ENCODE data around the gene GOT1. TPM values are rescaled to one million over a fixed set of nuclear protein-coding genes. Genes with fewer than 3 reads are reported as not detected.

The GOT1 gene
- total and polyA plus RNA-seq, 2 donors from 2014 or later: 73.2 to 241 TPM

DNA sequence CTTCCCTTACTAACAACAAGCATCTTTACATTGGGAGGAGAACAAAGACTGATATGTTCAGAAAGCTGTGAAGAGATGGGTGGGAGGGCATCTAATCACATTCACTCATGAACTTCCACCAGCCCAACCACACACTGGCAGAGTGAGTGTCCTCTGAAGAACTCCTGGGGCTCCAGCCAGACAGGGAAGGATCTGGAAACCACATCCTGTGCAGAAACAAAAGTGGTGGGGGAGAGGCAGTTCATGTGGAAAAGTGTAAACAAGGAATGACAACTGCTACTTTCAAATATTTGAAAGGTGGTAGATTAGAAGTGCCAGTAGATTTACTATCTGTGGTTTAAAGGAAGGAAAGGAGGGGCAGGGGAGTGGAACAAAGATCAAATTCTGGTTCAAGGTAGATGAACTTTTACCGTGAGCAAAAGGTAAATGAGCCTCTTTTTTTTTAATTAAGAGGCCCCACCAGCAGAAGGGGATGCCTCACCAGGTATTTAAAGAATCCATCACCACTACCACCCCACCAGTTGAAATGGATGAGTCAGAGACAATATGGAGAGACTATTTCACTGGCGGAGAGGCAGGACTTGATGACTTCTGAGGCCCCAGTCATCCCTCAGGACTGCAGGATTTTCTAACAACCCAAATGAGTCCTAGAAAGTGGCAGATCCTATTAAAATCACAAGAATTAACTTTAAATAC is 34.5 kb downstream of the GOT1 start:
- Histone ChIP-seq H3K9ac (ENCODE audit: low read length in 3 of 3) (no peak overlapping the region), H3K9me3 (ENCODE audit: control insufficient read depth in 2 of 3, insufficient read depth in 1 of 3, low read length in 3 of 3) (no peaks in the 10 kb centered on the region), H3K36me3 (ENCODE audit: control insufficient read depth in 2 of 3, insufficient read depth in 3 of 3, low read length in 3 of 3) (peaks cover 3 to 47% (median 21%) of the 10 kb centered on the region in 3 donors), H3K27ac (ENCODE audit: low read depth in 2 of 2, low read length in 2 of 2) (no peak overlapping the region), H3K27me3 (ENCODE audit: control insufficient read depth, insufficient read depth, low read length) (no peaks in the 10 kb centered on the region), H3K4me1 (ENCODE audit: control insufficient read depth in 2 of 3, insufficient read depth in 2 of 3, low read depth in 1 of 3, low read length in 3 of 3) (peaks cover 0 to 2% (median 0%) of the 10 kb centered on the region in 3 donors), H3K4me3 (ENCODE audit: low read length in 3 of 3) (no peak overlapping the region)
- intact Hi-C loops (cut with DNase I): no loop called here
- TF ChIP-seq, protein P1, sequence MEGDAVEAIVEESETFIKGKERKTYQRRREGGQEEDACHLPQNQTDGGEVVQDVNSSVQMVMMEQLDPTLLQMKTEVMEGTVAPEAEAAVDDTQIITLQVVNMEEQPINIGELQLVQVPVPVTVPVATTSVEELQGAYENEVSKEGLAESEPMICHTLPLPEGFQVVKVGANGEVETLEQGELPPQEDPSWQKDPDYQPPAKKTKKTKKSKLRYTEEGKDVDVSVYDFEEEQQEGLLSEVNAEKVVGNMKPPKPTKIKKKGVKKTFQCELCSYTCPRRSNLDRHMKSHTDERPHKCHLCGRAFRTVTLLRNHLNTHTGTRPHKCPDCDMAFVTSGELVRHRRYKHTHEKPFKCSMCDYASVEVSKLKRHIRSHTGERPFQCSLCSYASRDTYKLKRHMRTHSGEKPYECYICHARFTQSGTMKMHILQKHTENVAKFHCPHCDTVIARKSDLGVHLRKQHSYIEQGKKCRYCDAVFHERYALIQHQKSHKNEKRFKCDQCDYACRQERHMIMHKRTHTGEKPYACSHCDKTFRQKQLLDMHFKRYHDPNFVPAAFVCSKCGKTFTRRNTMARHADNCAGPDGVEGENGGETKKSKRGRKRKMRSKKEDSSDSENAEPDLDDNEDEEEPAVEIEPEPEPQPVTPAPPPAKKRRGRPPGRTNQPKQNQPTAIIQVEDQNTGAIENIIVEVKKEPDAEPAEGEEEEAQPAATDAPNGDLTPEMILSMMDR (IDR thresholded peaks at IDR 0.05; ENCODE audit: borderline replicate concordance, extremely low read depth, insufficient read depth): no peak
- no peak for FAIRE-seq
- DNase-seq: peak in 3 of 5 donors; percentile 47 to 66 (median 63)

GRCh38 chr10:99394761-99395386 is 35.5 kb downstream of the GOT1 start:
- Histone ChIP-seq H3K27me3 (ENCODE audit: control insufficient read depth, insufficient read depth, low read length) (no peaks in the 10 kb centered on the region), H3K36me3 (ENCODE audit: control insufficient read depth in 2 of 3, insufficient read depth in 3 of 3, low read length in 3 of 3) (peaks cover 3 to 36% (median 21%) of the 10 kb centered on the region in 3 donors), H3K9me3 (ENCODE audit: control insufficient read depth in 2 of 3, insufficient read depth in 1 of 3, low read length in 3 of 3) (no peaks in the 10 kb centered on the region), H3K27ac (ENCODE audit: low read depth in 2 of 2, low read length in 2 of 2) (no peak overlapping the region), H3K4me1 (ENCODE audit: control insufficient read depth in 2 of 3, insufficient read depth in 2 of 3, low read depth in 1 of 3, low read length in 3 of 3) (peaks cover 0 to 3% (median 0%) of the 10 kb centered on the region in 3 donors), H3K9ac (ENCODE audit: low read length in 3 of 3) (no peak overlapping the region), H3K4me3 (ENCODE audit: low read length in 3 of 3) (no peak overlapping the region)
- TF ChIP-seq, protein P1 (IDR thresholded peaks at IDR 0.05; ENCODE audit: borderline replicate concordance, extremely low read depth, insufficient read depth): no peak
- FAIRE-seq (no peak), DNase-seq (no peak)
- intact Hi-C loops (cut with DNase I): loop anchor here (5.0 kb wide), 1 partner anchor 212 kb away; no protein-coding TSS in a partner anchor

DNA sequence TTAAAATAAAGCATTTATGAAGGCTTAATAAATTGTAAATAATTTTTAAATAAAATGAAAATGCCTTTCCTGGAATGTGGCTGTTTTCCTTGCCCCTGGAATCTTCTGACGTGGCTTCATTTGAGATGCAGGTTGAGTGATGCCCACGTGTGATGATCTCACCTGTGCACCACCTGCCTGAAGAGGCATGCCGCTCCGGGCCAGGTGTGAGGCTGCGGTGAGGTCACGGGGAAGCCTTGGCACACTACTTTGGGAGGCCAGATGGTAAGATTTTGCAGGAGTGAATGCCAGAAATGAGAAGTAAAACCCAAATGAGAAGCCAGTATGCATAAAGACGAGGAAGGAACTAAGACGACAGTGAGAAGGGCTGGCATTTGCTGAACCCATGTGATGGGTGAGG is 36.2 kb downstream of the GOT1 start:
- Histone ChIP-seq H3K27ac (ENCODE audit: low read depth in 2 of 2, low read length in 2 of 2) (no peak overlapping the region), H3K27me3 (ENCODE audit: control insufficient read depth, insufficient read depth, low read length) (no peaks in the 10 kb centered on the region), H3K4me1 (ENCODE audit: control insufficient read depth in 2 of 3, insufficient read depth in 2 of 3, low read depth in 1 of 3, low read length in 3 of 3) (peaks cover 0 to 3% (median 0%) of the 10 kb centered on the region in 3 donors), H3K36me3 (ENCODE audit: control insufficient read depth in 2 of 3, insufficient read depth in 3 of 3, low read length in 3 of 3) (peaks cover 3 to 33% (median 18%) of the 10 kb centered on the region in 3 donors), H3K9me3 (ENCODE audit: control insufficient read depth in 2 of 3, insufficient read depth in 1 of 3, low read length in 3 of 3) (no peaks in the 10 kb centered on the region), H3K4me3 (ENCODE audit: low read length in 3 of 3) (no peak overlapping the region), H3K9ac (ENCODE audit: low read length in 3 of 3) (no peak overlapping the region)
- TF ChIP-seq, protein P1 (IDR thresholded peaks at IDR 0.05; ENCODE audit: borderline replicate concordance, extremely low read depth, insufficient read depth): no peak
- DNase-seq (no peak), FAIRE-seq (no peak)
- intact Hi-C loops (cut with DNase I): loop anchor here (5.0 kb wide), 1 partner anchor 213 kb away; no protein-coding TSS in a partner anchor

Measured in kidney (tissue), 14 donors.